ENCODE data around the gene MARCHF10.

GRCh38 chr17:62739645-62740388, 68.3 kb downstream of the MARCHF10 start:
- TF ChIP-seq CTCF (conservative IDR thresholded peaks at IDR 0.05; ENCODE audit: low read length) (no peak), EZH2phosphoT487 (IDR thresholded peaks at IDR 0.05; ENCODE audit: borderline replicate concordance) (no peak)

All from Loucy (cell line).